HG02571 (cell line): Measurements from ENCODE around the gene ETV6.

Source experiments
- ATAC-seq: cut with Tn5 transposase; IDR thresholded peaks from one replicate; pipeline ENCODE4 v1.9.1; 2021; ENCODE audit warnings: mild to moderate bottlenecking, moderate library complexity; ENCODE audit not compliant: unreplicated experiment

Gene ETV6

GRCh38 chr12:11839091-11839641 lies 189.7 kb downstream of the ETV6 start:
- no peak for ATAC-seq

DNA sequence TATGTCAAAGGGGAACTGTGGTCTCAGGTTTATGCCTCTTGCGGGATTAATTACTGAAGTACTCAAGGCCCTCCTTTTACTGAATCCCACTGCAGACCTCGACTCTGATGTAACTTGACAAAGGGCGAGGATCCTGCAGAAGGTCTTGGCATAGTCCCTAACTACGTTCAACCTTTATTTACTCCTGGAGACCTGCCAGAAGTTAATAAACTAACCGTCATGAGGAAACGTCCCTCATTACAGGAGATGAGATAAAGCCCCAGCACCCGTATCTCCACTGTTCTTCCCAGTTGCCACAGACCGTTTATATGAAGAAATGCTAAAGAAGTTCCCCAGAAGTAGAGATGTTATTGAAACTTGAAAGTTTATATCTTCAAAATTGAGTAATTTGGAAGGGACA lies 190.9 kb downstream of the ETV6 start:
- ATAC-seq: no peak

- ATAC-seq: no peak
Observed at GRCh38 chr12:11846488-11846887, 197.0 kb downstream of the ETV6 start.

DNA sequence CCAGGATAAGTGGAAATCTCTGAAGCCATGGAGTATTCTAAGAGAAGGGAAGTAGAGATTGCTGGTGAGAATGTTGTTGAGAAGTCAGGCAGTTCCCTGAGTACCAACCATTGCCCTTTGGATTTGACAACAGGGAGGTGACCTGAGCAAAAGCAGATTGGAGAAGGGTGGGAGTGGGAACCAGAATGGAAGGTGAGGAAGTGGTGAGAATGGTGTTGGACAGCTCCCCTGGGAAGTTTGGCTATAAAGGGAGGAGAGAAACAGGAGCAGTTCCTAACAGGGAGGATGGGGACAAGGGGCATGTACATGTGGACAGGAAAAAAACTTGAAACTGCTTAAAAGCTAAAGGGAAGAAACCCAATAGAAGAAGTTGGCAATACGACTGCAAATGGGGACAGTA lies 198.1 kb downstream of the ETV6 start:
- no peak for ATAC-seq

GRCh38 chr12:11849757-11850504 lies 200.5 kb downstream of the ETV6 start:
- ATAC-seq: no peak

- ATAC-seq: no peak
Observed at GRCh38 chr12:11853126-11853525, 203.7 kb downstream of the ETV6 start.

DNA sequence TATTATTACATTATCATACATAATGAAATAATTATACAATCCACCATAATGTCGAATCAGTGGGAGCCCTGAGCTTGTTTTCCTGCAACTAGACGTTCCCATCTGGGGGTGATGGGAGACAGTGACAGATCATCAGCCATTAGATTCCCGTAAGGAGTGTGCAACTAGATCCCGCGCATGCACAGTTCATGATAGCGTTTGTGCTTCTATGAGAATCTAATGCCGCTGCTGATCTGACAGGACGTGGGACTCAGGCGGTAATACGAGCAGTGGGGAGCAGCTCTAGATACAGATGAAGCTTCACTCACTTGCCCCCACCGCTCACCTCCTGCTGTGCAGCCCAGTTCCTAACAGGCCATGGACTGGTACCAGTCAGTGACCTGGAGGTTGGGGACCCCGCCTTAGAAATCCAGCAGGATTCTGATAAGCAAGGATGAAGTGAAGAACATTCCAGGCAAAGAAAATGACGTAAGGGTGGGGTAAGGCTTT lies 204.6 kb downstream of the ETV6 start:
- no peak for ATAC-seq

GRCh38 chr12:11855983-11856374 lies 206.5 kb downstream of the ETV6 start:
- ATAC-seq: no peak

DNA sequence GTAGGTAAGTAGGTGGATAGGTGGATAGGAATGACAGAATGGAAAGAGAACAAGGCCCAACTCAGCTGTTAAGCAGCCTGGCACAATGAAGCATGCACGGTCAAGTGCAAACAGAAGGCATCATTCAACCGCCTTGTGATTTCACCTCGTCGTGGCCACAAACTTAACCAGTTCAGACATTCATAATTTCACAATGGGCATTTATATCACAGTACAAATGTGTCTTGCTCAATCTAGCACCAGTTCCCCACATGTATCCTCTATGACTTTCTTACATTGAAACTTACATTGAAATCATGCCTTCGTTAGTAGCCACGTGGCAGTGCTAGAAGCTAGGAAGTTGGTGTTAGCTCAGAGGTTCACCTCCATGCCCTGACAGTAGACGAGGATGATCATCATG lies 207.5 kb downstream of the ETV6 start:
- ATAC-seq: no peak

- no peak for ATAC-seq
Observed at GRCh38 chr12:11859705-11860425, 210.4 kb downstream of the ETV6 start.

- ATAC-seq: no peak
Observed at GRCh38 chr12:11861155-11861863, 211.8 kb downstream of the ETV6 start.

GRCh38 chr12:11861864-11862600 lies 212.6 kb downstream of the ETV6 start:
- ATAC-seq: no peak

- ATAC-seq: no peak
Observed at GRCh38 chr12:11862798-11863197, 213.3 kb downstream of the ETV6 start.

DNA sequence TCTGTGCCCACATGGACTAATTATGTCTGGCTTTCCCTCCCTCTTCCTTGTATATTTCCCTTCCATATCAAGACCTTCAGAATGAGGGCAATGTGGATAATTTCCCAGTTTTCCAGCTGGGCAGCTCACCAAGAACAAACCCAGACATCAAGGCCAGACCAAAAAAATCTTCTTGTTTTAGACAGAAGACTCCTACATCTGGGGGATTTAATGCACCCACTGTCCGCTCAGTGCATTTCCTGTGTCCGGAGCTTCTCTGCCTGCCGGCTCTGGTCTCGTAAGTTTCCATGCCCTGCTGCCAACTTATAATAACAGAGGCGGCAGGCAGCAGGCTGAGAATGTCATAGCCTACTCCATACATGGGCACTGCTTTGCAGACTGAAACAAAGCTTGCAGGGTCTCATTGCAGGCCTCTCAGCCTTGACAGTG lies 214.0 kb downstream of the ETV6 start:
- no peak for ATAC-seq

DNA sequence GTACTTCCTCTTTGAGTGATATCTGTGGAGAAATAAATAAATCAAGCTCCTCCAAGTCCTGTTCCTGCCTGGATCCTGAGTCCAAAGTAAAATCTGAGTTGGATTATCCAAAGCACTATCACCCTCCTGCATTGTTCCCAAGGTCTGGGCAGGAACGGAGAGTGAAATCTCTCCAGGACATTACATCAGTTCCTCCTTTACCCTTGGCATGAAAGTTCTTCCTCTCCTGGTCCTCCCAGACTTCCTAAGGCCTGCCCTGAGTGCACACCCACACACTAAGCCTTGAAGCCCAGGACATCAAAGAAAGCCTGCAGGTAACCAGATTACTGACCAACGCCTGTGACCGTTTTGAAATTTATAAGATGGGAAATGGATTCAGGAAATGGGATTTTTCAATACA lies 214.5 kb downstream of the ETV6 start:
- ATAC-seq: no peak

DNA sequence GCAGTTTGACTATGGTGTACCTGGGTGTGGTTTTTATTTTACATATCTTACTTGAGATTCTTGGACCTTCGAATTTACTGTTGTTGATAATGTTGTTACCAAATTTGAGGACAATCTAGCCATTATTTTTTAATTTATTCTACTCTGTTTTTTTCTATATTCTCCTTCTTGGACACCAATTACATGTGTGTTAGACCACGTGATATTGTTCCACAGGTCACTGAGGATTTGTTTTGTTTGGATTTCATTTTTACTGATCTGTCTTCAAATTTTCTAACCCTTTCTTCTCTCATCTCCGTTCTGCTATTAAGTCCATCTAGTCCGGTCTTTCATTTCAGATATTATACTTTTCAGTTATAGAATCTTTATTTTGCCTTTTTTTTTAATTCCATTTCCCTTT lies 216.3 kb downstream of the ETV6 start:
- ATAC-seq: no peak

DNA sequence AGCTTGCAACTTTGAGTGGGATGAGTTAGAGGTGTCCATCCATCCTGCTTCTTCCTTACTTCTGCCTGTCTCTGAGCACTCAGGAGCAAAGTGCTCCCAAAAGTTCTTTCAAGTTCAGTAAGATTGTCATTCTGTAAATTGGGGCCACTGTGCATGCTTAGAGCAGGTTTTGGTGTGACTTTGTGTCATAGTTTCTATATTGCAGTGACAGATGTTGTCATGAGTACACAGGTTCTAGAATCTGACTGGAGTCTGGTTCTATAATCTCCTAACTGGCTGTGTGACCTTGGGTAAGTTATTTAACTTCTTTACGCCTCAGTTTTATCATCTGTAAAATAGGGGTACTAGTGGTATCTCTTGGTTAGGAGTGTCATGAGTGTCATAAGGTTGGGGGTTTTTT lies 218.6 kb downstream of the ETV6 start:
- no peak for ATAC-seq

GRCh38 chr12:11869406-11869805 lies 219.9 kb downstream of the ETV6 start:
- no peak for ATAC-seq

DNA sequence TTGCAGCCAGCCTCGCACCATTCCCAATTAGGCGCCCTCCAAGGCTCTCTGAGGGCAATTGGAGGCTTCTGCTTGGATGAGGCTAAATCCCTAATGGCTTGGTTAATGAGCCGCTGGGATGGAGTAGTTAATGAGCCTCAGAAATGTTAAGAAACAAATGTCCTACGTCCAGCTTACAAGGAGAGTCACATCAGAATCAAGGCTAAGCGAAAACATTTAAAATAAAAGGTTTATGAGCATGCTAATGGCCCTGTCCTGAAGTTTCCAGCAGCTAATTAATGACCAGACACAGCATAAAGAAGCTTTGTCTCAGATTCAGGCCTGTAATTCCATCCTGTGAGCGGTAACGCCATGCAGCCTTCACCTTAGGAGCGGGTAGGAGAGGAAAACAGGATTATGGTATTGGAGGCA lies 220.6 kb downstream of the ETV6 start:
- no peak for ATAC-seq

GRCh38 chr12:11872055-11872454 lies 222.6 kb downstream of the ETV6 start:
- ATAC-seq: no peak
